H1 (cell line): Measurements from ENCODE around the gene TNS3. TPM values are rescaled to one million over a fixed set of nuclear protein-coding genes. Genes with fewer than 3 reads are reported as not detected.

Source experiments
- ASH2L ChIP-seq: fragments of 200-600, 300-600 bp; sonication (generic); IDR thresholded peaks from one replicate; pipeline ENCODE4 v1.7.1; 2017; ENCODE audit warnings: low read length
- BACH1 ChIP-seq: IDR thresholded peaks from 2 replicates; pipeline ENCODE4 v1.6.1; 2012; ENCODE audit warnings: low read length, improper control_type of control experiment
- BRCA1 ChIP-seq: IDR thresholded peaks from 2 replicates; pipeline ENCODE4 v1.6.1; 2012; ENCODE audit warnings: low read depth, low read length, improper control_type of control experiment
- CEBPB ChIP-seq: IDR thresholded peaks from 2 replicates; pipeline ENCODE4 v1.6.1; 2012; ENCODE audit warnings: low read depth, low read length
- CHD7 ChIP-seq: fragments of 300-600 bp; sonication (generic); IDR thresholded peaks from 2 replicates; pipeline ENCODE4 v1.7.1; 2012; ENCODE audit warnings: low read length, moderate library complexity, mild to moderate bottlenecking, inconsistent platforms; ENCODE audit not compliant: insufficient replicate concordance
- CREB1 ChIP-seq: IDR thresholded peaks from 2 replicates; pipeline ENCODE4 v1.6.1; 2012; ENCODE audit warnings: inconsistent platforms
- GABPA ChIP-seq: IDR thresholded peaks from 2 replicates; pipeline ENCODE4 v1.6.1; 2011; ENCODE audit warnings: mild to moderate bottlenecking, low read length, moderate library complexity, borderline replicate concordance; ENCODE audit not compliant: insufficient read depth
- HDAC2 ChIP-seq, 2 experiments: fragments of 300-600 bp in 1 of 2; sonication (generic) in 1 of 2; IDR thresholded peaks; 2 replicates each; pipeline ENCODE4 v1.6.1; 2011 to 2012; ENCODE audit warnings: low read depth in 2 of 2, low read length in 2 of 2, mild to moderate bottlenecking in 2 of 2, moderate library complexity in 2 of 2, borderline replicate concordance in 1 of 2, inconsistent platforms in 1 of 2
- POLR2A ChIP-seq, 2 experiments: IDR thresholded peaks; 1 replicate in 1 of 2; 2 replicates in 1 of 2; pipeline ENCODE4 v1.6.1; 2011; ENCODE audit warnings: low read depth in 2 of 2, low read length in 2 of 2, mild to moderate bottlenecking in 2 of 2; ENCODE audit errors: control extremely low read depth in 1 of 2
- SAP30 ChIP-seq: fragments of 300-600 bp; sonication (generic); IDR thresholded peaks from 2 replicates; pipeline ENCODE4 v1.7.1; 2012; ENCODE audit warnings: low read length, moderate library complexity, mild to moderate bottlenecking, inconsistent platforms; ENCODE audit not compliant: insufficient read depth, insufficient replicate concordance
- SIN3A ChIP-seq, 2 experiments: IDR thresholded peaks in 1 of 2; conservative IDR thresholded peaks in 1 of 2; 2 replicates each; pipeline ENCODE4 v1.6.1; 2011 to 2012; ENCODE audit warnings: low read length in 2 of 2, improper control_type of control experiment in 1 of 2, low read depth in 1 of 2, mild to moderate bottlenecking in 1 of 2
- SP4 ChIP-seq: IDR thresholded peaks from 2 replicates; pipeline ENCODE4 v1.6.1; 2012; ENCODE audit warnings: low read length, inconsistent platforms
- ZNF274 ChIP-seq: IDR thresholded peaks from 2 replicates; pipeline ENCODE4 v1.7.0; 2012; ENCODE audit warnings: low read length, borderline replicate concordance; ENCODE audit errors: extremely low read depth
- polyA plus RNA-seq, 7 experiments: library from polyadenylated mRNA; depleted of rRNA in 3 of 7; stranded (reverse) in 5 of 7; unstranded in 2 of 7; fragments of >200 nt in 5 of 7; fragments of 200-250 nt in 2 of 7; gene quantifications; 1 replicate in 5 of 7; 2 replicates in 1 of 7; 4 replicates in 1 of 7; pipeline versions ENCODE4 v1.2.1 to v1.2.3, GENCODE V29; 2011 to 2013; ENCODE audit warnings: missing spikeins in 2 of 7, mixed read lengths in 2 of 7
- total RNA-seq: library from RNA; stranded (reverse); fragmentation: NEBNext Ultra II Directional; extraction: Animal tissue kit (Norgen Biotek cat#: 25700); gene quantifications from 2 replicates; pipeline ENCODE4 v1.2.1, GENCODE V29; 2021

Gene TNS3
- total and polyA plus RNA-seq, 2 of the 8 experiments (the other 6 are each of a cell fraction or from before 2014, with no cell fraction given): 11.9 to 24.2 TPM

- TF ChIP-seq CHD7 (no peak), POLR2A (IDR thresholded peaks at IDR 0.05; ENCODE audit: control extremely low read depth in 1 of 2, low read depth in 2 of 2, low read length in 2 of 2) (no peak), HDAC2 (IDR thresholded peaks at IDR 0.05; ENCODE audit: borderline replicate concordance in 1 of 2, low read depth in 2 of 2, low read length in 2 of 2) (no peak), CEBPB (no peak), SP4 (no peak), ASH2L (no peak), SAP30 (no peak), SIN3A (conservative IDR thresholded peaks at IDR 0.05 in 1 of 2, IDR thresholded peaks at IDR 0.05 in 1 of 2; ENCODE audit: low read depth in 1 of 2, low read length in 2 of 2) (no peak), BRCA1 (no peak), GABPA (no peak), BACH1 (no peak), CREB1 (no peak), ZNF274 (no peak)
Observed at GRCh38 chr7:47349401-47349800, 232.5 kb downstream of the TNS3 start (continued).
